RWPE2 (cell line): ENCODE measurements around the gene HAUS3.

Experiments
- ATAC-seq: fragments of 200-7000 bp; cut with Tn5 transposase; 3 replicates; pipeline ENCODE4 v1.9.1; 2021; ENCODE audit warnings: low read depth
- DNase-seq: peaks from one replicate; pipeline ENCODE4 v3.0.0-alpha.2; 2020; ENCODE audit warnings: low spot score
- H3K27ac ChIP-seq: fragments of 450-650 bp; 2 replicates; pipeline ENCODE4 v1.5.1; 2017; ENCODE audit warnings: mild to moderate bottlenecking; ENCODE audit not compliant: poor library complexity, severe bottlenecking
- H3K27me3 ChIP-seq: fragments of 250-450 bp; sonication (Bioruptor Pico); 2 replicates; pipeline ENCODE4 v1.5.1; 2021; ENCODE audit warnings: mild to moderate bottlenecking, moderate library complexity; ENCODE audit not compliant: insufficient read depth, poor library complexity, severe bottlenecking
- H3K36me3 ChIP-seq: fragments of 250-450 bp; sonication (Bioruptor Pico); 2 replicates; pipeline ENCODE4 v1.5.1; 2020; ENCODE audit warnings: low read depth, mild to moderate bottlenecking, moderate library complexity
- H3K4me1 ChIP-seq: fragments of 250-450 bp; sonication (Bioruptor Pico); 2 replicates; pipeline ENCODE4 v1.5.1; 2021; ENCODE audit warnings: mild to moderate bottlenecking, moderate library complexity; ENCODE audit not compliant: insufficient read depth, poor library complexity, severe bottlenecking
- H3K4me3 ChIP-seq: fragments of 250-450 bp; sonication (Bioruptor Pico); 2 replicates; pipeline ENCODE4 v1.5.1; 2021; ENCODE audit warnings: mild to moderate bottlenecking, moderate library complexity; ENCODE audit not compliant: severe bottlenecking
- H3K9me3 ChIP-seq: fragments of 250-450 bp; sonication (Bioruptor Pico); 2 replicates; pipeline ENCODE4 v1.5.1; 2021; ENCODE audit warnings: mild to moderate bottlenecking, moderate library complexity; ENCODE audit not compliant: severe bottlenecking
- TF ChIP-seq, protein P1 (sequence below): fragments of 450-650 bp; IDR thresholded peaks from one replicate; pipeline ENCODE4 v1.5.1; 2017; ENCODE audit warnings: mild to moderate bottlenecking, moderate library complexity; ENCODE audit not compliant: poor library complexity, severe bottlenecking

The HAUS3 gene

DNA sequence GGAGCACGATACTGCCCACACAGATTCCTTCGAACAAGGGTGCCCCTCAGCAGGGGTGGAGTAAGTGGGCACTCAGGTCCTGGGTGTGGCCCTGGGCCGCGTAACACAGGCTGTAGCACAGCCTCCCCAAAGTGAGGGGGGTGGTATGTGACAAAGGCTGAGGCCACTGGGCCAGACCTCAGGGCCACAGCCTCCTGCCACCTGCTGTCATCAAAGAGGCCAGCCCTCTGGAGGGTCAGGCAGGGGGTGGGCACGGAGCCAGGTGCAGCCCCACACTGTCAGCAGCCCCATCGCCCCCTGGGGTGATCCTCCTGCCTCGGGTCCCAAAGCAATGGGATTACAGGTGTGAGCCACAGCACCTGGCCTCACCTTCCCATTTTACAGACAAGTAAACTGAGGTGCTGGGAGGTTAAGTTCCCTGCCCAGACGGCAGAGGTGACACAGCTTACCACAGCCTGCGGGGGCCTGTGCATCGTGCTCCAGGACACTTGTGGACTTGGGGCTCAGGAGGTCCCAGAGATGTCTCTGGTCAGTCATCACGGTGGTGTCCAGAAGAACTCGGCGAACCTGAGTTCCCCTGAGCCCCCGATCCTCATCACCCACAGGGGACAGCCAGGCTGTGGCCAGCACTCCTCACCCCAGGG lies 47.5 kb upstream of the HAUS3 start:
- Histone ChIP-seq H3K27ac (no peak overlapping the region), H3K4me1 (no peaks in the 10 kb centered on the region), H3K4me3 (no peak overlapping the region), H3K9me3 (no peaks in the 10 kb centered on the region), H3K27me3 (no peaks in the 10 kb centered on the region), H3K36me3 (no peaks in the 10 kb centered on the region)
- no peak for DNase-seq
- TF ChIP-seq, protein P1, sequence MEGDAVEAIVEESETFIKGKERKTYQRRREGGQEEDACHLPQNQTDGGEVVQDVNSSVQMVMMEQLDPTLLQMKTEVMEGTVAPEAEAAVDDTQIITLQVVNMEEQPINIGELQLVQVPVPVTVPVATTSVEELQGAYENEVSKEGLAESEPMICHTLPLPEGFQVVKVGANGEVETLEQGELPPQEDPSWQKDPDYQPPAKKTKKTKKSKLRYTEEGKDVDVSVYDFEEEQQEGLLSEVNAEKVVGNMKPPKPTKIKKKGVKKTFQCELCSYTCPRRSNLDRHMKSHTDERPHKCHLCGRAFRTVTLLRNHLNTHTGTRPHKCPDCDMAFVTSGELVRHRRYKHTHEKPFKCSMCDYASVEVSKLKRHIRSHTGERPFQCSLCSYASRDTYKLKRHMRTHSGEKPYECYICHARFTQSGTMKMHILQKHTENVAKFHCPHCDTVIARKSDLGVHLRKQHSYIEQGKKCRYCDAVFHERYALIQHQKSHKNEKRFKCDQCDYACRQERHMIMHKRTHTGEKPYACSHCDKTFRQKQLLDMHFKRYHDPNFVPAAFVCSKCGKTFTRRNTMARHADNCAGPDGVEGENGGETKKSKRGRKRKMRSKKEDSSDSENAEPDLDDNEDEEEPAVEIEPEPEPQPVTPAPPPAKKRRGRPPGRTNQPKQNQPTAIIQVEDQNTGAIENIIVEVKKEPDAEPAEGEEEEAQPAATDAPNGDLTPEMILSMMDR = no peak
- ATAC-seq = no peak

DNA sequence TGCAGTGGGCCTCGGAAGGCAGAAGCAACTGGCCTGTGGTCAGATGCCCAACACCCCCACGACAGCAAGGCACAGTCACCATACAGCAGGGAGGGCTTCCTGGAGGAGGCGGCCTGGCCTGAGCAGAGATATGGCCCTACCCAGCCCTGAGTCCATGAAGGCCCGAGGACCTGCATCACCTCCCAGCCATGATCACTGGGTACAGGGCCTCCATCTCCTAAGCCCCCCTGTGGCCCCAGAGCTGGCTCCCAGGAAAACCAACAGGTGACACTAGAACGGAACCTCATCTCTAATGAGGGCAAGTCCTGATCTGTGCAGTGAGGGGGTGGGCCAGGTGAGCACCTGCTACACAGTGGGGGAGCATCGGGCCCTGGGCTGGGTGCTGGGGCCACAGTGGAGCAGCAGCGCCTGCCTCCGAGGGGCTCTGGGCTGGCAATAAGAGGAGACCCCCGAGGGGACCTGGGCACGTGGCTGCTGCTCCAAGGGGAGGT lies 46.2 kb upstream of the HAUS3 start:
- Histone ChIP-seq H3K4me1 (no peaks in the 10 kb centered on the region), H3K36me3 (no peaks in the 10 kb centered on the region), H3K27ac (no peak overlapping the region), H3K9me3 (no peaks in the 10 kb centered on the region), H3K4me3 (no peak overlapping the region), H3K27me3 (no peaks in the 10 kb centered on the region)
- DNase-seq (peak; percentile 49), ATAC-seq (no peak)
- TF ChIP-seq, protein P1 = no peak

DNA sequence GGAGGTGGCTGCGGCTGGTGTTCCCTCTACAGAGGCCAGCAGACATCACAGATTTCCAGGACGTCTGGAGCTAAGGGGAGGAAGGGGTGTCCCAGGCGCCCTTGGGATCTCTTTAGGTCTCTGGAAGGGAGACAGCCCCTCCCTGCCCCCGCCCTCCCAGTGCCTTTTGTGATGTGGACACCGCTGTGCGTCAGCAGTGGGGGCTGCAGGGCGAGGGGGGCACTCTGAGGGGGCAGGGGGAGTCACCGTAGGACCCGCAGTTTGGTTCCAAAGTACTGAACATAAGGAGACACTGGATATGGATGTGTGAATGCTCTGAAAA lies 45.6 kb upstream of the HAUS3 start:
- H3K27me3 ChIP-seq = no peaks in the 10 kb centered on the region
- no peaks in the 10 kb centered on the region for H3K9me3 ChIP-seq
- no peak for ATAC-seq
- no peaks in the 10 kb centered on the region for H3K36me3 ChIP-seq
- no peaks in the 10 kb centered on the region for H3K4me1 ChIP-seq
- TF ChIP-seq, protein P1 = no peak
- DNase-seq = peak; percentile 42
- H3K27ac ChIP-seq = no peak overlapping the region
- H3K4me3 ChIP-seq = no peak overlapping the region

DNA sequence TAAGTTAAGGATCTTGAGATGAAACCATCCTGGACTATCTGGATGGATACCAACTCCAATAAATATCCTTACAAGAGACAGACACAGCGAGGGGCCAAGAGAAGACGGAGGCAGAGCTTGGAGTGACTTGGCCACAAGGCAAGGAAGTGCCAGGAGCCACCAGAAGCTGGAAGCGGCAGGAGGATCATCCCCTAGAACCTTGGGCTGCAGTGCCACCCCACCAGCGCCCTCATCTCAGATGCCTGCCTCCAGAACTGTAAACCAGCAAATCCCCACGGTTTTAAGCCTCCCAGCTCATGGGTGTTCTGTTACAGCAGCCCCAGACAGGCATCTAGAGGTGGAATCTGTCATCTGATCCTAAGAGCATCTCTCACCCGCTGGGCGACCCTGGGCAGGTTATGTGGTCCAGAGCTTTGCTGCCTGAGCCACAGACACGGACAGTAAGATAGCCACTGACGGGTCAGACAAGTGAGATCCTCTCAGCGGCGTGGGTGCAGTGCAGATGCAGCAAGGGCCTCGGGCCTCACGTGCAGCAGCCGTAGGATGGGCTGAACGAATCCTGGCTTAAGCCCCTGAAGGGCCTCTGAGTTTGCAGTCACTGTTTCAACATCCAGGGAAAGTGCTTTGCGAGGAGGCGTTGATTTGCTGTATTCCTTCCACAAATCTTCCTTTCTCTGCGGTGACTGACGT lies 45.1 kb upstream of the HAUS3 start:
- TF ChIP-seq, protein P1 = no peak
- Histone ChIP-seq H3K27me3 (no peaks in the 10 kb centered on the region), H3K9me3 (no peaks in the 10 kb centered on the region), H3K4me1 (no peaks in the 10 kb centered on the region), H3K4me3 (no peak overlapping the region), H3K27ac (no peak overlapping the region), H3K36me3 (no peaks in the 10 kb centered on the region)
- peak; percentile 47 for DNase-seq
- ATAC-seq = no peak
